Measurements from ENCODE around the gene OR2W1. TPM values are rescaled to one million over a fixed set of nuclear protein-coding genes. Genes with fewer than 3 reads are reported as not detected.
A peak's percentile ranks its signal among the peaks of the same experiment; 100 is the strongest.

Gene OR2W1
- total RNA-seq, 4 donors from 2014 or later: not detected

DNA sequence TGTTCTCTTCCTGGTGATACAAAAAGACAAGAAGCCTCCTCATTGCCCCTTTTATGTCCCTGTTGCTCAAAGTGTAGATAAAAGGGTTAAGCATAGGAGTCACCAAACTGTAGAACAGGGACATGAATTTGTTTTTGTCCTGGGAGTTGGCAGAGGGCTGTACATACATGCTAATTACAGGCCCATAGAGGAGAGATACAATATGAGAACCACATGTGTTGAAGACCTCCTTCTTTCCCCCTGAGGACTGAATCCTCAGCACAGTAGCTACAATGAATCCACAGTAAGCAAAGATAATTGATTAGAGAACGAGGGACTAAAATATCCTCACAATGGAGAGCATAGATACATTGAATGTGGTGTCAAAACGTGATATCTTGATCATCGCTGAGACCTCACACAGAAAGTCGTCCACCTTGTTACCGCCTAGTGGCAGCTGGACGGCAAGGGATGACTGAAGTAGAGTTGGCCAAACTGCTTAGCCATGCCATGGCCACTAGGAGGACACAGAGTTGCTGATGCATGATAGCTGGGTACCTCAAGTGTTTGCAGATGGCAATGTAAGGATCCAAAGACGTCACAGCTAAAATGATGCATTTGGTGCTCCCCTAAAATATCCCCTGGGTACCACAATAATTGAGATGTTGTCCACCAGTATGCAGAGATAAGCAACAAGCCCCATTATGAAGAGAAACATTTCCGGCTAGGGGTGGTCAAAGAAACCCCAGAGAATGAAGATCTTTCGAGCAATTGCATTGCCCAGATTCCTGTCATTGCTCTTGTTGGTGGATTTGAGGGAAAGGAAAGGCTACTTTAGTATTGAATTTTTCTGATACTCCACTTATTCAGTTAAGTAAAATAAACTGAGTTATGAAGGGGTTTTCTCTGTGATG, 27.1 kb upstream of the OR2W1 start:
- Histone ChIP-seq H3K27ac (no peak overlapping the region), H3K4me1 (no peaks in the 10 kb centered on the region), H3K9me3 (peaks cover 0 to 5% (median 0%) of the 10 kb centered on the region in 4 donors), H3K36me3 (no peaks in the 10 kb centered on the region), H3K27me3 (no peaks in the 10 kb centered on the region), H3K4me3 (no peak overlapping the region)
- 25 to 33% methylated on average over 9 of the region's 9 CpGs for WGBS, 2 donors
- no peak for DNase-seq (ENCODE audit: low spot score in 2 of 2)
- TF ChIP-seq EP300 (IDR thresholded peaks at IDR 0.05) (no peak), POLR2A (IDR thresholded peaks at IDR 0.05) (no peak)
- TF ChIP-seq, protein P1, sequence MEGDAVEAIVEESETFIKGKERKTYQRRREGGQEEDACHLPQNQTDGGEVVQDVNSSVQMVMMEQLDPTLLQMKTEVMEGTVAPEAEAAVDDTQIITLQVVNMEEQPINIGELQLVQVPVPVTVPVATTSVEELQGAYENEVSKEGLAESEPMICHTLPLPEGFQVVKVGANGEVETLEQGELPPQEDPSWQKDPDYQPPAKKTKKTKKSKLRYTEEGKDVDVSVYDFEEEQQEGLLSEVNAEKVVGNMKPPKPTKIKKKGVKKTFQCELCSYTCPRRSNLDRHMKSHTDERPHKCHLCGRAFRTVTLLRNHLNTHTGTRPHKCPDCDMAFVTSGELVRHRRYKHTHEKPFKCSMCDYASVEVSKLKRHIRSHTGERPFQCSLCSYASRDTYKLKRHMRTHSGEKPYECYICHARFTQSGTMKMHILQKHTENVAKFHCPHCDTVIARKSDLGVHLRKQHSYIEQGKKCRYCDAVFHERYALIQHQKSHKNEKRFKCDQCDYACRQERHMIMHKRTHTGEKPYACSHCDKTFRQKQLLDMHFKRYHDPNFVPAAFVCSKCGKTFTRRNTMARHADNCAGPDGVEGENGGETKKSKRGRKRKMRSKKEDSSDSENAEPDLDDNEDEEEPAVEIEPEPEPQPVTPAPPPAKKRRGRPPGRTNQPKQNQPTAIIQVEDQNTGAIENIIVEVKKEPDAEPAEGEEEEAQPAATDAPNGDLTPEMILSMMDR (IDR thresholded peaks at IDR 0.05): peak in 2 of 5 experiments; percentile 10 to 15

DNA sequence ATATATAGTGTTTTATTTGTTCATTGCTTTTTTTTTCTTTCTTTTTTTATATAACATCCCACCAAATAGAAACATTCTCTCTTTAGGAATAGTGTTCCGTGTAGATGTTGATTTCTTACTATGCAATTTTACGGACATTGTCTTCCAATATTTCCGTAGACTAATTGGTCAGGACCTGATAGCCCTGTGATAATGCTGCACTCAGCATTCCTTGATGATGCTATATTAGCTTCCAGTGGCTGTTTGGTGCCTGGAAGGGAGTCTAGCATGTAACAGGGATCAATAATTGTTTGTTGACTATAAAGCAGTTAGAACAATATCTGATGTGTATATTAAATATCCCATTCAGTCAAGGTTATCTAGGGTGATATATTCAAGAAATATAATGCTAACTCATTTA, 6.7 kb upstream of the OR2W1 start:
- no peaks in the 10 kb centered on the region for H3K4me1 ChIP-seq
- TF ChIP-seq, protein P1 (IDR thresholded peaks at IDR 0.05): no peak
- no peak for TF ChIP-seq EP300 (IDR thresholded peaks at IDR 0.05)
- TF ChIP-seq POLR2A (IDR thresholded peaks at IDR 0.05): no peak
- no peak overlapping the region for H3K4me3 ChIP-seq
- H3K9me3 ChIP-seq: peaks cover 0 to 8% (median 0%) of the 10 kb centered on the region in 4 donors
- DNase-seq (ENCODE audit: low spot score in 2 of 2): no peak
- H3K27ac ChIP-seq: no peak overlapping the region
- H3K27me3 ChIP-seq: no peaks in the 10 kb centered on the region
- 87% methylated on average over 3 of the region's 3 CpGs for WGBS, 2 donors
- no peaks in the 10 kb centered on the region for H3K36me3 ChIP-seq

DNA sequence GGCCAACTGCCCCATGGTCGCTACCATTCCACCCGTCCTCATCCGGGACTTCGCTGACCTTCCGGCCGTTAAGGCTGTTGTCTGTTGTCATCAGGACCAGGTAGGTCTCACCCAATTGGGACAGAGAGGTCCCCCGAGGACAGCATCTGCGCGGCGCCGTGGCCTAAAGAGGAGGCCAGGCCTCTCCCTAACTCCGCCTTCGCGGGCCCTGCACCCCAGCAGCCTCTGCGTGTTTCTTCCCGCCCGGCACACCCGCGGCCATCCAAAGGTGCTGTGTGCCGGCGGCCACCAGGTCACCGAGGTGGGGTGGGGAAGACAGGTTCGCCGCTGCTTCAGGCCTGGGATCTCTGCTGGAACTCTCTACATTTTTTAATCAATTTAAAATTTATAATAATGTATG, 9.0 kb downstream of the OR2W1 start:
- DNase-seq (ENCODE audit: low spot score in 2 of 2): no peak
- H3K27me3 ChIP-seq: no peaks in the 10 kb centered on the region
- no peak overlapping the region for H3K27ac ChIP-seq
- 92 to 94% methylated on average over 24 of the region's 24 CpGs for WGBS, 2 donors
- H3K4me3 ChIP-seq: no peak overlapping the region
- H3K4me1 ChIP-seq: no peaks in the 10 kb centered on the region
- TF ChIP-seq POLR2A (IDR thresholded peaks at IDR 0.05) (no peak), EP300 (IDR thresholded peaks at IDR 0.05) (no peak)
- TF ChIP-seq, protein P1 (IDR thresholded peaks at IDR 0.05): no peak
- H3K36me3 ChIP-seq: no peaks in the 10 kb centered on the region
- no peaks in the 10 kb centered on the region for H3K9me3 ChIP-seq

DNA sequence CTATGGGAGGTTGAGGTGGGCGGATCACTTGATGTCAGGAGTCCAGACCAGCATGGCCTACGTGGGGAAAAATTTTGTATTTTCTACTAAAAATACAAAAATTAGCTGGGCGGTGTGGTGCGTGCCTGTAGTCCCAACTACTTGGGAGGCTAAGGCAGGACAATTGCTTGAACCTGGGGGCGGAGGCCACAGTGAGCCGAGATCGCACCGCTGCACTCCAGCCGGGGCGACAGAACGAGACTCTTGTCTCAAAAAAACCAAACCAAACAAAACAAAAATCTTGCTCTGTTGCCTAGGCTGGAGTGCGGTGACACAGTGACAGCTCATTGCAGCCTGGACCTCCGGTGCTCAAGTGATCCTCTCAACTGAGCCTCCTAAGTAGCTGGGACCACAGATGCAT, 16.2 kb downstream of the OR2W1 start:
- no peaks in the 10 kb centered on the region for H3K9me3 ChIP-seq
- no peak for DNase-seq (ENCODE audit: low spot score in 2 of 2)
- H3K4me1 ChIP-seq: no peaks in the 10 kb centered on the region
- 88 to 89% methylated on average over 13 of the region's 13 CpGs for WGBS, 2 donors
- TF ChIP-seq EP300 (IDR thresholded peaks at IDR 0.05): no peak
- TF ChIP-seq, protein P1 (IDR thresholded peaks at IDR 0.05): no peak
- TF ChIP-seq POLR2A (IDR thresholded peaks at IDR 0.05): no peak
- peaks cover 0 to 16% of the 10 kb centered on the region in 2 donors for H3K27me3 ChIP-seq
- H3K27ac ChIP-seq: no peak overlapping the region
- H3K36me3 ChIP-seq: no peaks in the 10 kb centered on the region
- H3K4me3 ChIP-seq: no peak overlapping the region

DNA sequence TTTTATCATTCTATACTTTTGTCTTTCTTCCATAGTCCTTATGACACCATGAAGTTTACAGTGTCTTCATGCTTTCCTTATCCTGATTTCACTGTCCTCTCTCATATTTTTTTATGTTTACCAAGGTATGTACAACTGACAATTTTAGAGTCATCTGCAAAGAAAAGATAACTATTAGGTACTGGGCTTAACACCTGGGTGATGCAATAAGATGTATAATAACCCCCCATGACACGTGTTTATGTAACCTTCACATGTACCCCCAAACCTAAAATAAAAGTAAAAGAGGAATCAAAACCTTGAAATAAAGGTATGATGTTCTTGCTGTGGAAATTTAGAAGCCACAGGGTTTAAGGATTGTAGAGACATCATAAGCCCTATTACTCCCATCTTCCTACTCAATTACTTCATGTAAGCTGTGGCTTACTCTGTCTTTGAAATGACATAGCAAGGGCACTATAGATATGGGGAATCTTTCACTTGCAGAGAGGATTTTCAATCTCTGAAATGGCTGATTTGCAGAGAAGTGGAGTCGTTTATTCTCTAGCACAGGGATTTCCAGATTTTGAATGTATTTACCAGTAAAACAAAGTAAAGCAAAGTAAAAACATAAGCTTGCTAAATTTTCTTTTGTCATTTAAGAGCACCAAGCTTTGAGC, 18.9 kb downstream of the OR2W1 start:
- Histone ChIP-seq H3K27me3 (peaks cover 0 to 29% of the 10 kb centered on the region in 2 donors), H3K4me1 (no peaks in the 10 kb centered on the region), H3K4me3 (no peak overlapping the region), H3K36me3 (no peaks in the 10 kb centered on the region), H3K27ac (no peak overlapping the region), H3K9me3 (no peaks in the 10 kb centered on the region)
- no peak for DNase-seq (ENCODE audit: low spot score in 2 of 2)
- WGBS, 2 donors: 56 to 63% methylated on average over 2 of the region's 2 CpGs
- TF ChIP-seq, protein P1 (IDR thresholded peaks at IDR 0.05): no peak
